ENCODE data around the gene UFD1. TPM values are rescaled to one million over a fixed set of nuclear protein-coding genes. Genes with fewer than 3 reads are reported as not detected.

The UFD1 gene
- polyA plus RNA-seq, 1 of the 3 experiments (the other 2 are of a cell fraction): 111 TPM

GRCh38 chr22:19505735-19506126, 26.7 kb upstream of the UFD1 start (continued):
- no peak for TF ChIP-seq NRF1 (IDR thresholded peaks at IDR 0.05; ENCODE audit: low read depth, low read length)

DNA sequence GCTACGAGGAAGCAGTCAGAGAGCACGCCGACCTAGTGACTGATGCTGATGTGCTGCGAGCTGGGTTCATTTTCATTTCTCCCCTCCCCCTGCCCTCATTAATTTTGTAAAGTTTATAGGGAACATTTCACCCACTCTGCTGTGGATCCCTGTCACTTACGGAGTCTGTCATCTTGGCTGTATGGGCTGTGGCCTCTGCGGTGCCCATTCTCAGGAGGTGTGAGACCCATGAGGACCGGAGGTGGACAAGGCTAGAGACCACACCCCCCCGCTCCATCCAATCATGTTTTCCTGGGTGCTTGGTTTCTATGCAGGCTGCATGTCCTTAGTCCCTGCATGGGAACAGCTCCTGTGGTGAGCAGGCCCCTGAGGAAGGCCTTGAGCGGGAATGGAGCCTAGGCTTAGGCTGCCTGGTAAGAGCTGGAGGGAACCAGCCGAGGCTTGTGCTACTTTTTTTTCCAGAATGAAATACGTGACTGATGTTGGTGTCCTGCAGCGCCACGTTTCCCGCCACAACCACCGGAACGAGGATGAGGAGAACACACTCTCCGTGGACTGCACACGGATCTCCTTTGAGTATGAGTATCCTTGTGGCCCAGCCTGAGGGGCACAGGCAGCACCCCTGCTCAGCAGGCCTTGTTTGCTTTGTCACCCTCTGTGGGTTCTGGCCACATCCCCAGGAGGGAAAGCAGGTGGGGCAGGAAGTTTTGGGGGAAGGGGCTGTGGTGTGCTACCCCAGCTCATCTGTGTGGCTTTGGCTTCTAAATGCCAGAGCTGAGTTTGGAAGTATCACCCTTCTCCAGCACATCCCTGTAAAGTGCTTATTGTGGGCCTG, 26.1 kb upstream of the UFD1 start:
- Histone ChIP-seq H2AFZ (ENCODE audit: low read depth) (no peak overlapping the region), H3K79me2 (ENCODE audit: insufficient read depth) (no peaks in the 10 kb centered on the region), H3K4me3 (ENCODE audit: low read depth in 2 of 2, low read length in 1 of 2) (no peak overlapping the region), H3K4me1 (ENCODE audit: control insufficient read depth in 1 of 2, insufficient read depth in 2 of 2, low read depth in 1 of 2, low read length in 1 of 2) (no peaks in the 10 kb centered on the region), H3K27ac (ENCODE audit: low read depth in 2 of 2, low read length in 1 of 2) (no peak overlapping the region), H3K9me2 (no peaks in the 10 kb centered on the region), H4K20me1 (ENCODE audit: insufficient read depth) (no peaks in the 10 kb centered on the region), H3K9me3 (no peaks in the 10 kb centered on the region), H3K4me2 (no peak overlapping the region), H3F3A (replicated peaks; ENCODE audit: insufficient read depth) (no peaks in the 10 kb centered on the region), H3K36me3 (replicated peaks in 1 of 2; ENCODE audit: control insufficient read depth in 1 of 2, insufficient read depth in 2 of 2, low read length in 1 of 2) (no peaks in the 10 kb centered on the region), H3K27me3 (ENCODE audit: insufficient read depth) (no peaks in the 10 kb centered on the region), H3K9ac (no peak overlapping the region)
- POLR2A ChIA-PET: no interaction called here
- no peak for TF ChIP-seq MEF2A (IDR thresholded peaks at IDR 0.05; ENCODE audit: borderline replicate concordance, low read depth)
- TF ChIP-seq USF1 (IDR thresholded peaks at IDR 0.05; ENCODE audit: borderline replicate concordance, low read depth): no peak
- CTCF ChIA-PET: interaction anchor here (0.8 to 1.9 kb wide), 2 partner anchors 15 to 205 kb away, joined by 3 to 4 read pairs; no protein-coding TSS in a partner anchor
- DNase-seq: no peak
- 89% methylated on average over 15 of the region's 18 CpGs for WGBS (ENCODE audit: low lambda C conversion rate)

DNA sequence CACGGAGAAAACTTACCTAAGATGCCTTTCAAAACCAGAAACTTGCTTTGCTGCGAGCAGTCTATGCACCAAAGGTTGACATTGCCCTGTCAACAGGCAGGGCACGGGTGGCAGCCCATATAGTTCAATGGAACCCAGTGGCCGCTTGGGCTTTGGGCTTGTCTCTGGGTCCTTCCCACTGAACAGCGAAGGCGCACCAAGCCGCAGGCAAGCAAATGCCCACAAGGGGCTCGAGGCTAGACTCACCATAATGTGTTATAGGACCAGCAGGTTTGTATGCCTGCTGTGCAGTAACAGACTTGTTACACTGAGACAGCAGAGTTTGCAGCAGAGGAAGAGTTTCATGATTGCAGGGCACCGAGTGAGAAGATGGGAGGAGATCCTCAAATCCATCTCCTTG, 24.9 kb upstream of the UFD1 start:
- TF ChIP-seq SIN3A (IDR thresholded peaks at IDR 0.05; ENCODE audit: borderline replicate concordance, low read depth, low read length): no peak
- TF ChIP-seq TEAD4 (IDR thresholded peaks at IDR 0.05; ENCODE audit: borderline replicate concordance, insufficient read depth): no peak
- TF ChIP-seq ZBTB33 (IDR thresholded peaks at IDR 0.05; ENCODE audit: borderline replicate concordance, low read depth): no peak
- no peak for TF ChIP-seq RFX5 (IDR thresholded peaks at IDR 0.05; ENCODE audit: low read length)
- H3K9ac ChIP-seq: no peak overlapping the region
- no peaks in the 10 kb centered on the region for H3K9me2 ChIP-seq
- no peaks in the 10 kb centered on the region for H3K9me3 ChIP-seq
- DNase-seq: no peak
- ChIA-PET POLR2A (no interaction called here), CTCF (interaction anchor here (1.9 to 3.3 kb wide), 2 partner anchors 14 to 126 kb away, joined by 4 to 20 read pairs; no protein-coding TSS in a partner anchor)
- H3K36me3 ChIP-seq (replicated peaks in 1 of 2; ENCODE audit: control insufficient read depth in 1 of 2, insufficient read depth in 2 of 2, low read length in 1 of 2): no peaks in the 10 kb centered on the region
- no peaks in the 10 kb centered on the region for H4K20me1 ChIP-seq (ENCODE audit: insufficient read depth)
- H2AFZ ChIP-seq (ENCODE audit: low read depth): no peak overlapping the region
- no peaks in the 10 kb centered on the region for H3K79me2 ChIP-seq (ENCODE audit: insufficient read depth)
- no peaks in the 10 kb centered on the region for H3F3A ChIP-seq (replicated peaks; ENCODE audit: insufficient read depth)
- 83% methylated on average over 1 of the region's 9 CpGs for WGBS (ENCODE audit: low lambda C conversion rate)
- H3K4me2 ChIP-seq: no peak overlapping the region
- H3K4me1 ChIP-seq (ENCODE audit: control insufficient read depth in 1 of 2, insufficient read depth in 2 of 2, low read depth in 1 of 2, low read length in 1 of 2): no peaks in the 10 kb centered on the region
- H3K4me3 ChIP-seq (ENCODE audit: low read depth in 2 of 2, low read length in 1 of 2): no peak overlapping the region
- H3K27me3 ChIP-seq (ENCODE audit: insufficient read depth): no peaks in the 10 kb centered on the region
- no peak overlapping the region for H3K27ac ChIP-seq (ENCODE audit: low read depth in 2 of 2, low read length in 1 of 2)

All from SK-N-SH (cell line).